A673 (cell line): Measurements from ENCODE around the gene ATG4D.

Experiments
- CTCF ChIP-seq: fragments of 300-800, 200-600 bp; sonication (generic); conservative IDR thresholded peaks from 2 replicates; pipeline ENCODE4 v1.5.1; 2017; ENCODE audit warnings: low read depth, mild to moderate bottlenecking, antibody characterized with exemption, low read length, moderate library complexity, mixed read lengths
- EZH2 ChIP-seq: fragments of 200-600 bp; sonication (generic); IDR thresholded peaks from 2 replicates; pipeline ENCODE4 v1.6.1; 2017; ENCODE audit warnings: borderline replicate concordance, low read depth, mild to moderate bottlenecking, mixed read lengths, antibody characterized with exemption, low read length; ENCODE audit not compliant: poor library complexity, severe bottlenecking

- TF ChIP-seq CTCF: no peak
- no peak for TF ChIP-seq EZH2
Measured at GRCh38 chr19:10568826-10569651, 25.3 kb downstream of the ATG4D start, which contains the start of gene CDKN2D.
